HCT116 (cell line): ENCODE results near the gene UQCR11. TPM values are rescaled to one million over a fixed set of nuclear protein-coding genes. Genes with fewer than 3 reads are reported as not detected.

Experiments
- ATAC-seq: fragments of 200-7000 bp; cut with Tn5 transposase; 2 replicates; pipeline ENCODE4 v1.9.1; 2020; ENCODE audit warnings: mild to moderate bottlenecking, moderate library complexity
- BruUV-seq: library from RNA; stranded (reverse); fragments of 400-500 nt; replicated peaks from 2 replicates; lab custom pipeline; 2021; lab: Mats Ljungman, UMichigan
- CTCF ChIA-PET: fragments of 300-600 bp; sonication (Branson Sonifier 250); formaldehyde crosslinking; loops from one replicate; lab custom pipeline; 2021; ENCODE audit warnings: antibody characterized with exemption; lab: Charles Lee
- POLR2A ChIA-PET: fragments of 300-600, 350-600 bp; sonication (Branson Sonifier 250); formaldehyde crosslinking; loops from one replicate; lab custom pipeline; 2021; ENCODE audit warnings: antibody characterized with exemption; lab: Charles Lee
- RAD21 ChIA-PET, 2 experiments: fragments of 300-600 bp; sonication (Branson Sonifier 250); formaldehyde crosslinking; loops; one replicate each; lab custom pipeline; 2023; ENCODE audit warnings: low total read pairs in 2 of 2; ENCODE audit not compliant: uncharacterized antibody in 2 of 2, unreplicated experiment in 2 of 2, low non-redundant PET in 1 of 2; lab: Charles Lee
- DNase-seq: peaks from one replicate; pipeline ENCODE4 v3.0.0-alpha.2; 2010; ENCODE audit warnings: low read depth, low spot score
- H2AFZ ChIP-seq: fragments of 200-600 bp; shearing (Covaris generic), sonication (generic); 2 replicates; pipeline ENCODE4 v1.6.1; 2017; ENCODE audit warnings: low read depth, mixed run types, mixed read lengths, antibody characterized with exemption, low read length; ENCODE audit not compliant: poor library complexity, severe bottlenecking
- H3K27ac ChIP-seq: 2 replicates; pipeline ENCODE4 v1.5.1; 2012; ENCODE audit warnings: low read depth, low read length
- H3K27me3 ChIP-seq: fragments of 200-600 bp; sonication (generic); 2 replicates; pipeline ENCODE4 v1.6.1; 2016; ENCODE audit warnings: mixed run types, low read length, mixed read lengths; ENCODE audit not compliant: insufficient read depth
- H3K36me3 ChIP-seq, 2 experiments: fragments of 200-500 bp in 1 of 2; fragments of 200-600 bp in 1 of 2; sonication (Bioruptor generic) in 1 of 2; sonication (generic) in 1 of 2; 2 replicates each; pipeline versions ENCODE4 v1.5.1 to v1.6.1; 2014 to 2016; ENCODE audit warnings: low read length in 2 of 2, inconsistent platforms in 1 of 2, mixed read lengths in 1 of 2, mixed run types in 1 of 2; ENCODE audit not compliant: insufficient read depth in 2 of 2, control insufficient read depth in 1 of 2
- H3K4me1 ChIP-seq, 2 experiments: fragments of 200-600 bp in 1 of 2; sonication (generic) in 1 of 2; 2 replicates each; pipeline versions ENCODE4 v1.5.1 to v1.6.1; 2012 to 2017; ENCODE audit warnings: low read length in 2 of 2, inconsistent platforms in 1 of 2, mild to moderate bottlenecking in 1 of 2, mixed read lengths in 1 of 2, mixed run types in 1 of 2, moderate library complexity in 1 of 2; ENCODE audit not compliant: insufficient read depth in 2 of 2, control insufficient read depth in 1 of 2
- H3K4me2 ChIP-seq: fragments of 200-600 bp; sonication (generic); 2 replicates; pipeline ENCODE4 v1.6.1; 2017; ENCODE audit warnings: mixed run types, low read length, mixed read lengths
- H3K4me3 ChIP-seq, 2 experiments: fragments of 200-600 bp in 1 of 2; sonication (generic) in 1 of 2; replicated peaks in 1 of 2; 2 replicates each; pipeline ENCODE4 v1.5.1; 2011 to 2016; ENCODE audit warnings: low read length in 2 of 2, control low read depth in 1 of 2, low read depth in 1 of 2, mild to moderate bottlenecking in 1 of 2, mixed read lengths in 1 of 2, mixed run types in 1 of 2
- H3K79me2 ChIP-seq: fragments of 200-600 bp; sonication (generic); 2 replicates; pipeline ENCODE4 v1.6.1; 2017; ENCODE audit warnings: mild to moderate bottlenecking, mixed run types, low read length, moderate library complexity, mixed read lengths; ENCODE audit not compliant: insufficient read depth
- H3K9ac ChIP-seq: fragments of 200-600 bp; sonication (generic); 2 replicates; pipeline ENCODE4 v1.6.1; 2016; ENCODE audit warnings: low read length, mixed read lengths
- H3K9me2 ChIP-seq: fragments of 200-600 bp; sonication (generic), shearing (Covaris generic); 2 replicates; pipeline ENCODE4 v1.6.1; 2017; ENCODE audit warnings: mixed run types, mild to moderate bottlenecking, moderate library complexity; ENCODE audit not compliant: insufficient read depth
- H3K9me3 ChIP-seq, 2 experiments: fragments of 200-500 bp in 1 of 2; fragments of 200-600 bp in 1 of 2; sonication (Bioruptor generic) in 1 of 2; sonication (generic) in 1 of 2; 2 replicates each; pipeline ENCODE4 v1.6.1; 2014 to 2017; ENCODE audit warnings: low read length in 2 of 2, mixed read lengths in 2 of 2, inconsistent platforms in 1 of 2, low read depth in 1 of 2, mild to moderate bottlenecking in 1 of 2, mixed run types in 1 of 2, moderate library complexity in 1 of 2; ENCODE audit not compliant: control insufficient read depth in 1 of 2, insufficient read depth in 1 of 2
- H4K20me1 ChIP-seq: fragments of 200-600 bp; sonication (generic), shearing (Covaris generic); 2 replicates; pipeline ENCODE4 v1.6.1; 2017; ENCODE audit warnings: mixed run types, mild to moderate bottlenecking, moderate library complexity; ENCODE audit not compliant: insufficient read depth
- ELF1 ChIP-seq: IDR thresholded peaks from 2 replicates; pipeline ENCODE4 v1.6.1; 2012; ENCODE audit warnings: low read depth, borderline replicate concordance
- EZH2 ChIP-seq: fragments of 200-600 bp; sonication (generic); IDR thresholded peaks from 2 replicates; pipeline ENCODE4 v1.6.1; 2017; ENCODE audit warnings: antibody characterized with exemption, mixed run types
- EZH2phosphoT487 ChIP-seq: fragments of 200-600 bp; IDR thresholded peaks from 2 replicates; pipeline ENCODE4 v1.6.1; 2018; ENCODE audit warnings: antibody characterized with exemption, borderline replicate concordance
- FOSL1 ChIP-seq: IDR thresholded peaks from 2 replicates; pipeline ENCODE4 v1.6.1; 2012; ENCODE audit warnings: low read depth
- POLR2AphosphoS5 ChIP-seq: IDR thresholded peaks from 2 replicates; pipeline ENCODE4 v1.6.1; 2011; ENCODE audit warnings: mild to moderate bottlenecking, low read depth, low read length, moderate library complexity
- SIN3A ChIP-seq: IDR thresholded peaks from 2 replicates; pipeline ENCODE4 v1.6.1; 2012; ENCODE audit warnings: low read depth
- SP1 ChIP-seq: IDR thresholded peaks from 2 replicates; pipeline ENCODE4 v1.6.1; 2012; ENCODE audit warnings: low read depth
- TCF7L2 ChIP-seq: IDR thresholded peaks from 2 replicates; pipeline ENCODE4 v1.7.0; 2011; ENCODE audit warnings: borderline replicate concordance, inconsistent platforms; ENCODE audit not compliant: insufficient read depth, insufficient read length; ENCODE audit errors: extremely low read depth
- ZFX ChIP-seq: fragments of 450-650 bp; IDR thresholded peaks from 2 replicates; pipeline ENCODE4 v1.6.1; 2017
- ZNF274 ChIP-seq: fragments of 200-500 bp; sonication (Bioruptor generic); IDR thresholded peaks from 2 replicates; pipeline ENCODE4 v1.6.1; 2014; ENCODE audit warnings: mild to moderate bottlenecking, low read depth, low read length, inconsistent platforms
- intact Hi-C: fragments of 100-400 bp; cut with micrococcal nuclease; formaldehyde crosslinking; loops from 2 replicates; pipeline ENCODE4 v1.10.0; 2022
- total RNA-seq: library from RNA; stranded (reverse); gene quantifications from one replicate; pipeline ENCODE4 v1.2.1, GENCODE V29; 2021; ENCODE audit not compliant: unreplicated experiment
- TF ChIP-seq, protein P1 (sequence below): IDR thresholded peaks from 2 replicates; pipeline ENCODE4 v1.6.1; 2012
- TF ChIP-seq, protein P2 (sequence below): IDR thresholded peaks from 2 replicates; pipeline ENCODE4 v1.6.1; 2012

Gene UQCR11
- total RNA-seq, 1 experiment from 2014 or later: 303 TPM

DNA sequence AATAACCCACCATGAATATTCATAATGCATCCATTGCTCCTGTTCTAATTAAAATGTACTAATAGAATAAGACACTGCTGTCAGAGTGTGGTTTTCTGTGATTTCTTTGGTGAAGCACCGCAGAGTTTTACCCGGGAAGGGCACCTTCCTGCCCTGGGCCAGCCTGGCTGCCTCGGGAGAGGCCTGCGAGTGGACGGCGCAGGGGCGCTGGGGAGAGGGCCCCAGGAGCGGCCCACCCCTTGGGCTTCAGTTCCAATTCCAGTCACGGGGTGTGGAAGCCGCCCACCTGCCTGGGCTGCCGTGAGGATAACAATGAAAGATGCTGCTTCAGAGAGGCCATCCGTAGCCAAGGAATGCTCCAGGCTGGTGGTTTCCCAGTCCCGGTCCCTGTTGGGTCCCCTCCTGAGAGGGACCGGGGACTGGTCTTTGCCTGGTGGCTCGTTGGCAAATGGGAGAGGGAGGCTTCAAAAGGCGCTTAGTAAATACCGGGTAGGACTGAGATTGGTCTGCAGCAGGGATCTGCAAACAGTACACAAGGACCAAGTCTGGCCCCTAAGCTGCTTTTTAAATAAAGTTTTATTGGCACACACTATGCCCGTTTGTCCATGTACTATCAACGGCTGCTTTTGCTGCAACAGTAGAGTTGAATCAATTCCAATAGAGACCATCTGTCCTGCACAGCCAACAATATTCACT is 29.1 kb upstream of the UQCR11 start:
- intact Hi-C loops: no loop called here
- H3K4me1 ChIP-seq: peaks cover 0 to 9% of the 10 kb centered on the region in 2 experiments; a peak in 2 of 4 replicates
- ChIA-PET RAD21 (no interaction called here), POLR2A (no interaction called here), CTCF (no interaction called here)
- H3K9me3 ChIP-seq: no peaks in the 10 kb centered on the region
- TF ChIP-seq FOSL1 (no peak), SIN3A (no peak), EZH2 (no peak), POLR2AphosphoS5 (no peak), TCF7L2 (no peak), SP1 (no peak), ELF1 (no peak)
- TF ChIP-seq, protein P1, sequence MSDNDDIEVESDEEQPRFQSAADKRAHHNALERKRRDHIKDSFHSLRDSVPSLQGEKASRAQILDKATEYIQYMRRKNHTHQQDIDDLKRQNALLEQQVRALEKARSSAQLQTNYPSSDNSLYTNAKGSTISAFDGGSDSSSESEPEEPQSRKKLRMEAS: no peak
- no peak overlapping the region for H2AFZ ChIP-seq
- ATAC-seq (no peak), DNase-seq (no peak)
- no peaks in the 10 kb centered on the region for H3K9me2 ChIP-seq
- no peaks in the 10 kb centered on the region for H4K20me1 ChIP-seq
- H3K36me3 ChIP-seq: peaks cover 24 to 50% of the 10 kb centered on the region in 2 experiments; a peak in 3 of 4 replicates
- BruUV-seq: no TSS peak
- no peak overlapping the region for H3K27ac ChIP-seq
- no peak overlapping the region for H3K4me2 ChIP-seq
- no peak overlapping the region for H3K9ac ChIP-seq
- H3K4me3 ChIP-seq: no peak overlapping the region
- no peaks in the 10 kb centered on the region for H3K27me3 ChIP-seq
- H3K79me2 ChIP-seq: peaks cover 62% of the 10 kb centered on the region

DNA sequence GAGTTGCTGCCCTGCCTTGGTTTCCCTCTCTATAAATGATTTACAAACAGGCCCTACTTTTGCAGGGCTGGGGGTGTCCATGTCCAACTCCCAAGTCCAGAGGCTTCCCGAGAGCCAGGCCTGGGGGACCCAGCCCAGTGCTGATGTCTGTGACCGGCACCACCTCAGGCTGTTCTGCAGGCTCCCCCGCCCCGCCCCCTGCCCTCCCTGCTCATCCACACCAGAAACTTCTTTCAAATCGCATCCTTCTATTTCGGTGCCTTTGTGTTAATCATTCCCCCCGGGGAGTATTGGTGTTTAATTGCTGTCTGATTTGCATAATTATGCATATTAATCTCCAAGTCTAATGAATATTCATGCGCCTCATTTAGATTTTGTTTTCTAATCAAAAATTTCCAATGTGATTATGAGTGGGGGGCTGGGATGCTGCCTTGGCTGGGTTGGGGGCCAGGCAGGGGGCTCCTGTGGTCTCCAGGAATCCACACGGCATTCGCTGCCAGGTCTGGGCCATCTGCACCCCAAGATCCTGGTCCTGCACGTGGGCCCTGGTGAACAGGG is 28.1 kb upstream of the UQCR11 start:
- RAD21 ChIA-PET: no interaction called here

More for the DNA sequence above, 28.1 kb upstream of the UQCR11 start:
- CTCF ChIA-PET: no interaction called here
- H3K27me3 ChIP-seq: no peaks in the 10 kb centered on the region
- H3K27ac ChIP-seq: no peak overlapping the region
- H3K9ac ChIP-seq: no peak overlapping the region
- ATAC-seq (no peak), DNase-seq (no peak)
- no peak overlapping the region for H2AFZ ChIP-seq
- TF ChIP-seq, protein P2, sequence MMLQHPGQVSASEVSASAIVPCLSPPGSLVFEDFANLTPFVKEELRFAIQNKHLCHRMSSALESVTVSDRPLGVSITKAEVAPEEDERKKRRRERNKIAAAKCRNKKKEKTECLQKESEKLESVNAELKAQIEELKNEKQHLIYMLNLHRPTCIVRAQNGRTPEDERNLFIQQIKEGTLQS: no peak
- no peak for TF ChIP-seq FOSL1
- no peak for TF ChIP-seq EZH2
- no peak for TF ChIP-seq ZFX
- no peak for TF ChIP-seq EZH2phosphoT487
- no peak for TF ChIP-seq ZNF274
- no TSS peak for BruUV-seq
- intact Hi-C loops: no loop called here
- no peaks in the 10 kb centered on the region for H4K20me1 ChIP-seq
- peaks cover 0 to 9% of the 10 kb centered on the region in 2 experiments; a peak in 2 of 4 replicates for H3K4me1 ChIP-seq
- no peaks in the 10 kb centered on the region for H3K9me2 ChIP-seq
- H3K36me3 ChIP-seq: peaks cover 17 to 46% of the 10 kb centered on the region in 2 experiments; a peak in 3 of 4 replicates
- POLR2A ChIA-PET: no interaction called here
- H3K4me2 ChIP-seq: no peak overlapping the region
- no peaks in the 10 kb centered on the region for H3K9me3 ChIP-seq
- H3K4me3 ChIP-seq: no peak overlapping the region
- H3K79me2 ChIP-seq: peaks cover 53% of the 10 kb centered on the region
